HG03342 (cell line): Measurements from ENCODE around the gene NDUFAF2.
"Not testable (repeated sequence)": the region's sequence is repeated elsewhere in the genome, so short reads cannot be mapped to it uniquely, and the experiment has no call there.

Source experiments
- ATAC-seq: cut with Tn5 transposase; IDR thresholded peaks from one replicate; pipeline ENCODE4 v1.9.1; 2021; ENCODE audit warnings: mild to moderate bottlenecking, moderate library complexity; ENCODE audit not compliant: unreplicated experiment

NDUFAF2 gene

DNA sequence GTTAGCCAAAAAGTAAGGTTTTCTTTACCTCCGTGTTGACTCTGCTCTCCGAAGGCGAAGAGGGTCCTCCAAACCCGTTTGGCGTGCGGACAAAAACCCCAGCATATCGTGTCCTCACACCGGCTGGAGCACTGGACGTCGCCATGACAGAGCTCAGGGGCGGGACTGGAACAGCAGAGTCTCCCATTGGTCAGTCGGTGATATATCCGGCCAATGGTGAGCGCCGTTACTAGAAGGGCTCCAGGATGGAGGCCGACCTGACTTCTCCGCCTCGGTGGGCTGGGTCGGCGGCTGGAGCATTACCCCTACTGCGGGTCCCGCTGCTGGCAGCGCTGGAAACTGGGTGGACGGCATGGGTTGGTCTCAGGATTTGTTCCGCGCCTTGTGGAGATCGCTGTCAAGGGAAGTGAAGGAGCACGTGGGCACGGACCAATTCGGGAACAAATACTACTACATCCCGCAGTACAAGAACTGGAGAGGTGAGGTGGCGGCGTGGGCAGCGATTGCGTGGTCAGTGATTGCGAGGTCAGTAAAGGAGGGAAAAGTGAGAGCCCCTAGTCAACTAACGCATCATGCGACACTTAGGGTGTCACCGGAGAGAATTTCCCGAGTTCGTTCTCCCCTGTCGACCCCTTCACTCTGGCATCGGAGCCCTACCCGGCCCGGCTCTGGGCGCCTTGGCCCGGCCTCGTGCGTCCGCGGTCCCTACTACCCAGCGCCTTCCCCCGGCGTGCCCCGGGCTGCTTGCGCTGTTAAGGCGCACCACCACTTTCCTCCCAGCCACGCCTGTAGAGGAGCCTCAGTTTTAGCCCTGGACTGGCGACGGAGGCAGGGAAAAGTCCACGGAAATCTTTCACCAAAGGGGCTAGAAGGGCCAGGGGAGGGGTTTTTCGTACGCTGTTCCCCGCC, at the start of gene NDUFAF2, which contains the start of gene ERCC8:
Gene NDUFAF2, plus strand, starts transcription at position 302 of the 909 bp plus-strand sequence. Its CDS starts 51 bp downstream, at position 353.
Gene ERCC8, minus strand, starts transcription at position 167 of the 909 bp plus-strand sequence. Its CDS starts 62 bp downstream, at position 105.
- ATAC-seq, result peak; percentile 99

GRCh38 chr5:60896991-60897390, 48.0 kb upstream of the NDUFAF2 start:
- no peak for ATAC-seq

DNA sequence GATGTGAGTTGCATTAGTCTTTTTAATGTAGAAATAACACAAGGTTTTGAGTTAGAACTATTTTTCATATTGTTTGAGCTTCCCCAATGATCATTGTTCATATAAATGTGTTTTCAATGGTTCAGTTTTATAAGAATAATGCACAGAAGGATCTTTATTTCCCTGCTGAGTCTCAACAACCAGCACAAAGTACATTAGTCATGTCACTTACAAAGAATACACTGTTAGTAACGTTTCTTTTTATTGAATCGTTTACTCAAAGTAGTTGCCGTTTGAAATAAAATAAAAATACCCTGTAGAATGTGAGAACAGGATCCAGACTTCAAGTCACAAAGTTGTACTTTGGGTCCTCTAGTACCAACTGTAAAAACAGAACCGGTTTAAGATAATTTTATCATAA, 41.6 kb upstream of the NDUFAF2 start:
- no peak for ATAC-seq

GRCh38 chr5:60916646-60917045, 28.4 kb upstream of the NDUFAF2 start:
- no peak for ATAC-seq

- ATAC-seq, result no peak
Measured at GRCh38 chr5:60918466-60918865, 26.5 kb upstream of the NDUFAF2 start.

DNA sequence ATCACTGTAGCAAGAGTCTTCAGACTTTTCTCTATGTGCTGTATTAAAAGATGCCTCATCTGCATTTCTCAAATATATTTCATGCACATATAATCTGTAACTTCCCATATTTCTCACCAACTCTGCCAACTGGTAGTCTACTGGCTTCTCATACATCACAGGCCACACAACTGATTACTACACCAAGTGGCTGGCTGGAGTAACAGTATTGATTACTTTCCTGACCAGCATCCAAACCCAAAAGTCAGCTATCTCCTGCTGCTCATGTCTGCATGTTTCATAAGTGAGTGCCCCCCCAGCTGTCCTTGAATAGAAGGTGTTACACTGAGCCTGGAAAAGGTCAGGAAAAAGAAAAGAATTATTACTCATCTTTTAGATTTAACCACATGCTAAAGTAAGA, 17.6 kb upstream of the NDUFAF2 start:
- ATAC-seq, result no peak

DNA sequence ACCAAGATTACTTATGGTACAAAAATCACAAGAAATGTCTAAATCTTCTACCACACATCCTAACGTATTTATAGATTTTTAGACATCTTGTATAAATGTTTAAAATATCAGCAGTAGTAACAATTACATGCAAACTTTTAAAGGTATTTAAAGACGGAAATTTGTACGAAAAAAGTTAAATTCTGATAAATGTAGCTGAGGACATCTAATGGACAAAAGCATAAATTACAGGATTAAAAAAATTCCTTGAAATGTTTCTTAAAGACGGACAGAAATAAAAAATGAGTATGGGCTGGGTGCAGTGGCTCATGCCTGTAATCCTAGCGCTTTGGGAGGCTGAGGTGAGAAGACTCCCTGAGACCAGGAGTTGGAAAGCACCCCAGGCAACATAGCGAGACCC, 16.0 kb upstream of the NDUFAF2 start:
- ATAC-seq, result no peak

- ATAC-seq, result no peak
Measured at GRCh38 chr5:60943624-60944023, 1.4 kb upstream of the NDUFAF2 start.

DNA sequence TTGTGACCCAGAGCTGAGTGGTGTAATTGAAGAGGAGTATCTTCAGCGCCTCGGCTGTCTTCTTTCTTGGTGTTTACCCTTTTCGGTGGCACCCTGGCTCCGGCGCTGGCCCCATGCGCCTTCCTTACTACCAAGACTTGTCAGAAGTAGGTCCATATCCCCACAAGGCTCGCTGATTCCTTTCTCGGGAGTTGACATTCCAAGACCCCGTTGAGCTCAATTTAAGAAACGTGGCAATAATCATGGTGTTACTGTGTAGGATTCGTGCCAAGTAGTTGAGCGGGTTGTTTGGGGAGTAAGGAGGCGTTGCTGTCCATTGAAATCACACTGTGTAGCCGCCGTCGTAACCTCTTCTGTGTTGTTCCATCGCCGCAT, 795 bp downstream of the NDUFAF2 start:
- peak; percentile 20 for ATAC-seq

DNA sequence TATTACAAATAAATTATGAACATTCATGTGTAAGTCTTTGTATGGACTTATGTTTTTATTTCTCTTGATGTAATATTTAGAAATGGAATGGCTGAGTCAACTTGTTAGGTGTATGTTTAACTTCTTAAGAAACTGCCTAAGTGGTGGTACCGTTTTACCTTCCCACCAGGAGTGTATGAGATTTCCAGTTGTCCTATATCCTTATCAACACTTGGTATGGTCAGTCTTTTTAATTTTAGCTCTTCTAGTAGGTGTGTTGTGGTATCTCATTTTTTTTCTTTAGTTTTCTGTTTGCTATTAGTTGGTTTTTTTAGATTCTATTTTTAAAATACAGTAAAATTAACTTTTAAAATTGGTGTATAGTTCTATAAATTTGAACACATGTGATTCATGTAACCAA, 3.7 kb downstream of the NDUFAF2 start:
- no peak for ATAC-seq

DNA sequence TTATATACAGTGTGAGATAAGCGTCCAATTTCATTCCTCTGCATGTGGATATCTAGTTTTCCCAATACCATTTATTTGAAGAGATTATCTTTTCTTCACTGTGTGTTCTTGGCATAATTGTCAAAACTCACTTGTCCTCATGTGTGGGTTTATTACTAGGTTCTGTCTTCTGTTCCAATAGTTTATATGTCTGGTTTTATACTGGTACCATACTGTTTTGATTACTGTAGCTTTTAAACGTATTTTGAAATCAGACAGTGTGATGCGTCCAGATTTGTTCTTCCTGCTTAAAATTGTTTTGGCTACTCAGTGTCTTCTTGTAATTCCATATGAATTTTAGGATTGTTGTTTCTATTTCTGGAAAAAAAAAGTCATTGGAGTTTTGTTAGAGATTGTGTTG, 10.2 kb downstream of the NDUFAF2 start:
- ATAC-seq, result no peak

DNA sequence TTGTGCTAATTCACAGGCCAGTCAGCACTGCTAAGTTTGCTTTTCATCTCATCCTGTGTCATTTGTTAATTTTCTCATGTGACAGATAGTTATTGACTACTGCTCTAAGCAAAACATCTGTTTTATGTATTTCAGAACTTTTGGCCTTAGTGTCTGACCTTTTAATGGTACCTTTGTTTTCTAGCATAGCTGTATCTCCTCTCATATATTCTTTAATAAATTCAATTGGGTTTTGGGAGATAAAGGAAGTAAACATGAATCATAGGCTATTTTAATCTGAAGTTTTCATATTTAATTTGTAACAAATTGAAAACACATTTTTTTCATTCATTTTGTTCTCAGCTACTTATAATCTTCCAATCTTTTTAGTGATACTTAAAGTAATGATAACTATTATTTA, 13.1 kb downstream of the NDUFAF2 start:
- ATAC-seq, result no peak

DNA sequence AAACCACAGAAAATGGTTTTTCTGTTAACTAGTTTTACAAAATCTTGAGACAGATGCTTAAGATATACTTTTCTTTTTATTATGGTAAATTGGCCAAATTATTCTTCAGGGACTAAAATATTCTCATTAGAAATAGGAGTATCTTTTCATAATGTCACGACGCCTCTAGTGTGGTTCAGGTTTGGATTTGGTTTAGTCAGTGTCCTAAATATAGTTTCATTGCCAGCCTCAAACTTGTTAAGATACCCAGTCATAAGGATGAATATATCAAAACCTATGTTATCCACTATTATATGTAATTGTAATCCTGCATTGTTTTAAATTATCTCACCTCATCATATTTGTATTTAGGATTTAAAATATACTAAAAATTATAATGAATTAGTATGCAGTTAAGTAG, 13.7 kb downstream of the NDUFAF2 start:
- no peak for ATAC-seq

- ATAC-seq, result no peak
Measured at GRCh38 chr5:60959156-60959555, 14.2 kb downstream of the NDUFAF2 start.

GRCh38 chr5:60960591-60960990, 15.6 kb downstream of the NDUFAF2 start:
- ATAC-seq, result no peak

GRCh38 chr5:60961685-60962084, 16.7 kb downstream of the NDUFAF2 start:
- no peak for ATAC-seq

DNA sequence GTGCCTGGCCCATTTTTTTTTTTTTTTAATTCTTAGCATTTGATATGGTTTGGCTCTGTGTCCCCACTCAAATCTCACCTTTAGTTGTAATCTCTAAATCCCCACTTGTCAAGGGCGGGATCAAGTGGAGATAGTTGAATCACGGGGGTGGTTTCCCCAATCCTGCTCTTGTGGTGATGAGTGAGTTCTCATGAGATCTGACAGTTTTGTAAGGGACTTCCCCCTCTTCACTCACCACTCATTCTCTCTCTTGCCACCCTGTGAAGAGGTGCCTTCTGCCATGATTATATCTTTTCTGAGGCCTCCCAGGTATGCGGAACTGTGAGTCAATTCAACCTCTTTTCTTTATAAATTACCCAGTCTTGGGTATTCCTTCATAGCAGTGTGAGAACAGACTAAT, 27.2 kb downstream of the NDUFAF2 start:
- ATAC-seq, result no peak

DNA sequence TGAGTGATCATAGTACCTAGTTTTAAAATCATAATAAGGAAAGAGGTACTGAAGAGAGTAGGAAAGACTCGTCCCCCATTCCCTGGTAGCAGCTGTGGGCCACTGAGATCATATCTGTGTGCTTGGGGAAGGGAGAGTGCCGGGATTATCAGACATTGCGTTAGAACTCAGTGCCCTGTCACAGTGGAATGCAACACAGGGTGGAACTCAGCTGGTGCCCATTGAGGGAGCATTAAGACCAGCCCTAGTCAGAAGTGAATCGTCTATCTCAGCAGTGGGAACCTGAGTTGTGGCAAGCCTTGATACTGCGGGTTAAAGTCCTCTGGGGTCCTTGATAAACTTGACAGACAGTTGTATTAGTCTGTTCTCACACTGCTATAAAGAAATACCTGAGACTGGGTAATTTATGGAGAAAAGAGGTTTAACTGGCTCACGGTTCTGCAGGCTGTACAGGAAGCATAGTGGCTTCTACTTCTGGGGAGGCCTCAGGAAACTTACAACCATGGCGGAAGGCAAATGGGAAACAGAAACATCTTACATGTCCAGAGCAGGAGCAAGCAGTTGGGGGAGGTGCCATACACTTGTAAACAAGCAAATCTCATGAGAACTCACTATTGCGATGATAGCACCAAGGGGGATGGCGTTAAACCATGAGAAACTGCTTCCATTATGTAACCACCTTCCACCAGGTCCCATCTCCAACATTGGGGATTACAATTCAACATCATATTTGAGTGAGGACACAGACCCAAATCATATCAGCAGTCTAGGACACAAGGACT, 33.1 kb downstream of the NDUFAF2 start:
- ATAC-seq, result no peak

GRCh38 chr5:60978968-60979367, 34.0 kb downstream of the NDUFAF2 start:
- no peak for ATAC-seq

DNA sequence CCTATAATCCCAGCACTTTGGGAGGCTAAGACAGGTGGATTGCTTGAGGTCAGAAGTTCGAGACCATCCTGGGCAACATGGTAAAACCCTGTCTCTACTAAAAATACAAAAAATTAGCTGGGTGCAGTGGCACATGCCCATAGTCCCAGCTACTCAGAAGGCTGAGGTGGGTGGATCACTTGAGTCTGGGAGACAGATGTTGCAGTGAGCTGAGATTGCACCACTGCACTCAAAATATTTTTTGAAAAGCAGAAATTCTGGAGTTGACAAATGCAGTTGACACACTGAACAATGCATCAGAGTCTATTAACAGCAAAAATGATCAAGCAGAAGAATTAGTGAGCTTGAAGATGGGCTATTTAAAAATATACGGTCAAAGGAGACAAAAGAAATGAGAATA, 35.5 kb downstream of the NDUFAF2 start:
- no peak for ATAC-seq

DNA sequence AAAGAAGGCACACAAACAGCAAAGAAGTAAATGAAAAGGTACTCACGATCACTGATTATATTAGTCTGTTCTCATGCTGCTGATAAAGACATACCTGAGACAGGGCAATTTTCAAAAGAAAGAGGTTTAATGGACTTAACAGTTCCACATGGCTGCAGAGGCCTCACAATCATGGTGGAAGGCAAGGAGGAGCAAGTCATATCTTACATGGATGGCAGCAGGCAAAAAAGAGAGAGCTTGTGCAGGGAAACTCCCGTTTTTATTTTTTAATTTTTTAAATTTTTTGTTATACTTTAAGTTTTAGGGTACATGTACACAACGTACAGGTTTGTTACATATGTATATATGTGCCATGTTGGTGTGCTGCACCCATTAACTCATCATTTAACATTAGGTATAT, 37.1 kb downstream of the NDUFAF2 start:
- not testable (repeated sequence) for ATAC-seq

- ATAC-seq, result no peak
Measured at GRCh38 chr5:60989790-60990189, 44.8 kb downstream of the NDUFAF2 start.
